ENCODE results near the gene QRFP.
"Not testable (repeated sequence)": the region's sequence is repeated elsewhere in the genome, so short reads cannot be mapped to it uniquely, and the experiment has no call there.

The QRFP gene

GRCh38 chr9:130918826-130919558, 22.4 kb upstream of the QRFP start:
- DNase-seq, result no peak

GRCh38 chr9:130918101-130918825, 21.7 kb upstream of the QRFP start:
- no peak for DNase-seq

- DNase-seq, result no peak
These were observed 20.8 kb upstream of the QRFP start for GRCh38 chr9:130917168-130917960.

- no peak for DNase-seq
These were observed 18.5 kb upstream of the QRFP start for GRCh38 chr9:130915096-130915447.

- DNase-seq, result no peak
These were observed 17.9 kb upstream of the QRFP start for GRCh38 chr9:130914417-130915095.

GRCh38 chr9:130913599-130914416, 17.2 kb upstream of the QRFP start:
- no peak for DNase-seq

GRCh38 chr9:130912932-130913598, 16.5 kb upstream of the QRFP start:
- no peak for DNase-seq

- no peak for DNase-seq
These were observed 14.8 kb upstream of the QRFP start for GRCh38 chr9:130911254-130912049.

GRCh38 chr9:130910670-130911069, 14.1 kb upstream of the QRFP start:
- not testable (repeated sequence) for DNase-seq

GRCh38 chr9:130910041-130910440, 13.4 kb upstream of the QRFP start:
- DNase-seq, result not testable (repeated sequence)

GRCh38 chr9:130908878-130909355, 12.3 kb upstream of the QRFP start:
- DNase-seq, result no peak

GRCh38 chr9:130908146-130908877, 11.7 kb upstream of the QRFP start:
- DNase-seq, result no peak

- DNase-seq, result no peak
These were observed 10.3 kb upstream of the QRFP start for GRCh38 chr9:130906735-130907416.

- no peak for DNase-seq
These were observed 9.5 kb upstream of the QRFP start for GRCh38 chr9:130905902-130906734.

GRCh38 chr9:130905125-130905901, 8.7 kb upstream of the QRFP start:
- DNase-seq, result no peak

GRCh38 chr9:130904070-130905044, 7.7 kb upstream of the QRFP start:
- no peak for DNase-seq
